PC-3 (cell line): ENCODE results near the gene EWSR1.

Experiments used
- CTCF ChIP-seq: fragments of 300-600 bp; sonication (generic); conservative IDR thresholded peaks from 2 replicates; pipeline ENCODE4 v1.5.1; 2017; ENCODE audit warnings: antibody characterized with exemption, low read depth, mild to moderate bottlenecking, low read length
- EZH2 ChIP-seq: fragments of 300-600 bp; sonication (generic); IDR thresholded peaks from one replicate; pipeline ENCODE4 v1.6.1; 2017; ENCODE audit warnings: antibody characterized with exemption, mild to moderate bottlenecking, low read length; ENCODE audit not compliant: unreplicated experiment

DNA sequence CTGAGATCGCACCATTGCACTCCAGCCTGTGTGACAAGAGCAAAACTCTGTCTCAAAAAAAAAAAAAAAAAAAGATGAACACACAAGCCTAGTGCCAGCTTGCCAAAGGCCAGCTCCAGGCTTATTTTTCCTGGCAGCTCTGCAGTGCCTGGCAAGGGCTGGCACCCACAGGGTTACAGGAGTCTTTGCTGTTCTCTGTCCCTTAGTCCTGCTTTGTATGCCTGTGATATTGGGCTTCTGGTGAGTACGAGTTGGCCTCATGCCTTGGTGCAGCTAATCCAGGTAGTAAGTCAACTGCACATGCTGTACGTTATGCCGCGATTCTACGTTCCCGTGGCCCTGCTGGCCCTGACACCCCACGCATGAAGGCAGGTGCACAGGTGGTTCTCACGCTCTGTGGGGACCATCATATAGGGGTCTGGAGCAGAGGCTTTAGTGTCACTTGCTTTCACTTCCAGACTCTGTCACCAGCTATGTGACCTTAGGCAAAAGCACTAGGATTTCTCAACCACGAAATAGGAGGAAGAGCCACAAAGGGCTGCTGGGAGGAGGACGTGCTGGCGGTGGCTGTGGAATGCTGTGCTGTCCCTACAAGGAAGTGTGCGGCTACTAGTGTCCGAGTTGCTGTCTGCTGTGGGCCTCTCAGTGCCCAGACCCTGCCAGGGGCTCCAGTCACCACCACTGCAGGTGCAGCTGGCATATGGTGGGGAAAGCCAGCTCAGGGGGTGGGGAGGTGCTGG is 68.9 kb downstream of the EWSR1 start:
- TF ChIP-seq CTCF (no peak), EZH2 (no peak)
